Astrocyte (in vitro differentiated cells and primary cell): Measurements from ENCODE around the gene LSP1.

Source experiments
- EZH2 ChIP-seq: IDR thresholded peaks from 2 replicates; pipeline ENCODE4 v1.6.1; 2012; ENCODE audit warnings: mild to moderate bottlenecking, low read length, inconsistent platforms; ENCODE audit not compliant: insufficient read depth
- TF ChIP-seq, protein P1 (sequence below): IDR thresholded peaks from 2 replicates; pipeline ENCODE4 v1.5.1; 2011; ENCODE audit warnings: low read depth, mild to moderate bottlenecking, inconsistent platforms, low read length, moderate library complexity; ENCODE audit not compliant: insufficient read depth

DNA sequence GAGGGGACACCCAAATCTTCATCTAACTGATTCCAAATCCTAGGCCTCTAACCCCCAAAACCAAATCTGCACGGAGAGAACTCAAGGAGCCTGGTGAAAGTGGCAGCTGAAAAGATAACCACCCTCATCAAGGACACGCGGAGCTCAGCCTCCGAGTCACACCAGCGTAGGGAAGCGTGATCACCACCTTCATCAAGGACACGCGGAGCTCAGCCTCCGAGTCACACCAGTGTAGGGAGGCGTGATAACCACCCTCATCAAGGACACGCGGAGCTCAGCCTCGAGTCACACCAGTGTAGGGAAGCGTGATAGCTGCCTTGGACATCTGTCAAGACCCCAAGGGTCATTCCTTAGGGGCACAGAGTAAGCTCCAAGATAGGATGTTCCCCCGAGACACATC lies 47.4 kb upstream of the LSP1 start:
- TF ChIP-seq, protein P1, sequence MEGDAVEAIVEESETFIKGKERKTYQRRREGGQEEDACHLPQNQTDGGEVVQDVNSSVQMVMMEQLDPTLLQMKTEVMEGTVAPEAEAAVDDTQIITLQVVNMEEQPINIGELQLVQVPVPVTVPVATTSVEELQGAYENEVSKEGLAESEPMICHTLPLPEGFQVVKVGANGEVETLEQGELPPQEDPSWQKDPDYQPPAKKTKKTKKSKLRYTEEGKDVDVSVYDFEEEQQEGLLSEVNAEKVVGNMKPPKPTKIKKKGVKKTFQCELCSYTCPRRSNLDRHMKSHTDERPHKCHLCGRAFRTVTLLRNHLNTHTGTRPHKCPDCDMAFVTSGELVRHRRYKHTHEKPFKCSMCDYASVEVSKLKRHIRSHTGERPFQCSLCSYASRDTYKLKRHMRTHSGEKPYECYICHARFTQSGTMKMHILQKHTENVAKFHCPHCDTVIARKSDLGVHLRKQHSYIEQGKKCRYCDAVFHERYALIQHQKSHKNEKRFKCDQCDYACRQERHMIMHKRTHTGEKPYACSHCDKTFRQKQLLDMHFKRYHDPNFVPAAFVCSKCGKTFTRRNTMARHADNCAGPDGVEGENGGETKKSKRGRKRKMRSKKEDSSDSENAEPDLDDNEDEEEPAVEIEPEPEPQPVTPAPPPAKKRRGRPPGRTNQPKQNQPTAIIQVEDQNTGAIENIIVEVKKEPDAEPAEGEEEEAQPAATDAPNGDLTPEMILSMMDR = no peak
- TF ChIP-seq EZH2 = no peak
